Ishikawa (cell line): ENCODE data around the gene TXNRD1.

Experiments
- EGR1 ChIP-seq: IDR thresholded peaks from 2 replicates; pipeline ENCODE4 v1.6.1; 2012
- EP300 ChIP-seq: IDR thresholded peaks from 2 replicates; pipeline ENCODE4 v1.6.1; 2012; ENCODE audit warnings: borderline replicate concordance
- TCF12 ChIP-seq: IDR thresholded peaks from 2 replicates; pipeline ENCODE4 v1.6.1; 2012; ENCODE audit warnings: low read depth
- TEAD4 ChIP-seq: IDR thresholded peaks from 2 replicates; pipeline ENCODE4 v1.6.1; 2012
- YY1 ChIP-seq: IDR thresholded peaks from 2 replicates; pipeline ENCODE4 v1.6.1; 2012; ENCODE audit warnings: low read depth
- TF ChIP-seq, protein P1 (sequence below): IDR thresholded peaks from 2 replicates; pipeline ENCODE4 v1.6.1; 2012; ENCODE audit warnings: low read depth, mild to moderate bottlenecking
- TF ChIP-seq, protein P2 (sequence below): IDR thresholded peaks from 2 replicates; pipeline ENCODE4 v1.6.1; 2012

DNA sequence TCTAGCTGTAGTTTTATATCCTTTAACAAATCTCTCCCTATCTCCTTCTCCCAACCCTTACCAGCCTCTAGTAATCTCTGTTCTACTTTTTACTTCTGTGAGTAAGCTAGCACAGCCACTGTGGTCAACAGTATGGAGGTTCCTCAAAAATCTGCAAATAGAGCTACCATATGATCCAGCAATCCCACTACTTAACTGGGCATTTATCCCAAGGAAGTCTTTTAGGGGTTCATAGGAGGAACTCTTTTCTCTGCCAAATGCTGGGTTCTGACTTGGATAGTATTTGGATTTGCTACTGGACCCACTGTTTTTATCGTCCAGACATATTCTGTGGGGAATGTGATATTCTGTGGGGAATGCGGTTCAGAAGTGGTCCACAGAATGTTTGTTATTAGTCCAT lies 129.1 kb downstream of the TXNRD1 start:
- TF ChIP-seq YY1 = no peak
- TF ChIP-seq TCF12 = no peak
- TF ChIP-seq, protein P1, sequence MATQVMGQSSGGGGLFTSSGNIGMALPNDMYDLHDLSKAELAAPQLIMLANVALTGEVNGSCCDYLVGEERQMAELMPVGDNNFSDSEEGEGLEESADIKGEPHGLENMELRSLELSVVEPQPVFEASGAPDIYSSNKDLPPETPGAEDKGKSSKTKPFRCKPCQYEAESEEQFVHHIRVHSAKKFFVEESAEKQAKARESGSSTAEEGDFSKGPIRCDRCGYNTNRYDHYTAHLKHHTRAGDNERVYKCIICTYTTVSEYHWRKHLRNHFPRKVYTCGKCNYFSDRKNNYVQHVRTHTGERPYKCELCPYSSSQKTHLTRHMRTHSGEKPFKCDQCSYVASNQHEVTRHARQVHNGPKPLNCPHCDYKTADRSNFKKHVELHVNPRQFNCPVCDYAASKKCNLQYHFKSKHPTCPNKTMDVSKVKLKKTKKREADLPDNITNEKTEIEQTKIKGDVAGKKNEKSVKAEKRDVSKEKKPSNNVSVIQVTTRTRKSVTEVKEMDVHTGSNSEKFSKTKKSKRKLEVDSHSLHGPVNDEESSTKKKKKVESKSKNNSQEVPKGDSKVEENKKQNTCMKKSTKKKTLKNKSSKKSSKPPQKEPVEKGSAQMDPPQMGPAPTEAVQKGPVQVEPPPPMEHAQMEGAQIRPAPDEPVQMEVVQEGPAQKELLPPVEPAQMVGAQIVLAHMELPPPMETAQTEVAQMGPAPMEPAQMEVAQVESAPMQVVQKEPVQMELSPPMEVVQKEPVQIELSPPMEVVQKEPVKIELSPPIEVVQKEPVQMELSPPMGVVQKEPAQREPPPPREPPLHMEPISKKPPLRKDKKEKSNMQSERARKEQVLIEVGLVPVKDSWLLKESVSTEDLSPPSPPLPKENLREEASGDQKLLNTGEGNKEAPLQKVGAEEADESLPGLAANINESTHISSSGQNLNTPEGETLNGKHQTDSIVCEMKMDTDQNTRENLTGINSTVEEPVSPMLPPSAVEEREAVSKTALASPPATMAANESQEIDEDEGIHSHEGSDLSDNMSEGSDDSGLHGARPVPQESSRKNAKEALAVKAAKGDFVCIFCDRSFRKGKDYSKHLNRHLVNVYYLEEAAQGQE = no peak
- no peak for TF ChIP-seq TEAD4
- no peak for TF ChIP-seq EGR1
- TF ChIP-seq, protein P2, sequence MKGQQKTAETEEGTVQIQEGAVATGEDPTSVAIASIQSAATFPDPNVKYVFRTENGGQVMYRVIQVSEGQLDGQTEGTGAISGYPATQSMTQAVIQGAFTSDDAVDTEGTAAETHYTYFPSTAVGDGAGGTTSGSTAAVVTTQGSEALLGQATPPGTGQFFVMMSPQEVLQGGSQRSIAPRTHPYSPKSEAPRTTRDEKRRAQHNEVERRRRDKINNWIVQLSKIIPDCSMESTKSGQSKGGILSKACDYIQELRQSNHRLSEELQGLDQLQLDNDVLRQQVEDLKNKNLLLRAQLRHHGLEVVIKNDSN = no peak
- TF ChIP-seq EP300 = no peak
